ENCODE measurements around the gene IL18BP.

IL18BP gene

DNA sequence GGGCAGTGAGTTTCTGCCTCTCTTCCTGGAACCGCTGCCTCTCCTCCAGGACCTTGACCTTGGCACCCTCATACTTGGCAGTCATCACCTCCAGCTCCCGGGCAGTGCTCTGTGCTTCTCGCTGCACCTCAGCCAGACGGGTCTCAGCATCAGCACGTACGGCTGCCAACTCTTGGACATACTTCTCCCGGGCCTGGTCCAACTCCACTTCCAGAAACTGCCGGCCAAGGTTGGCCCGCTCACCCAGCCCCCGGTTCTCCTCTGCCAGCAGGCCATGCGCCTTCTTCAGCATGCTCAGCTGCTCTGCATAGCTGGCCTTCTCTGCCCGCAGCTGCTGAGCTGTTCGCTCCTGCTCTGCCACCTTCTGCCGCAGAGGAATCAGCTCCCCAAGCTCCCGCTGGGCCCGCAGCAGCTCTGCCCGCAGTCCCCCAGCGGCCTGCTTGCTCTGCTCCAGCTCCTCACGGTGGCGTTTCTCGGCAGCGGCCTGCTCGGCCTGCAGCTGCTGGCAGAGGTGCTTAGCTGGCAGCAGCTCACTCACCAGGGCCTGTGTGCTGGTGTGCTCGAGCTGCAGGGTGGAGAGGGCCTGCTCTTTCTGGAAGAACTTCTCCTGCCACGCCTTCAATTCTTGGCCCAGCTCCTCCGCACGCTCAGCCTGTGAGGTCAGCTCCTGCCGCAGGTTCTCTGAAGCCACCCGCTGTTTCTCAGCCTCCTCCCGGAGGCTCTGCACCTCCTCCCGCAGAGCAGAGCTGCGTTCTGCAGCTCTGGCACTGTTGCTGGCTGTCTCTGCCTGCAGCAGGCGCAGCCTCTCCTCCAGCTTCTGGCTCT is 14.4 kb downstream of the IL18BP start:
- no peak for DNase-seq
- TF ChIP-seq GATA1 (IDR thresholded peaks at IDR 0.05; ENCODE audit: low read depth, low read length) (no peak), POLR2A (IDR thresholded peaks at IDR 0.05; ENCODE audit: low read length) (no peak)

- DNase-seq = no peak
- TF ChIP-seq POLR2A (IDR thresholded peaks at IDR 0.05; ENCODE audit: low read length) (no peak), GATA1 (IDR thresholded peaks at IDR 0.05; ENCODE audit: low read depth, low read length) (no peak)
Measured at GRCh38 chr11:72013765-72014711, 15.3 kb downstream of the IL18BP start.

- DNase-seq = no peak
- TF ChIP-seq GATA1 (IDR thresholded peaks at IDR 0.05; ENCODE audit: low read depth, low read length) (no peak), POLR2A (IDR thresholded peaks at IDR 0.05; ENCODE audit: low read length) (no peak)
Measured at GRCh38 chr11:72014761-72015320, 16.1 kb downstream of the IL18BP start.

DNA sequence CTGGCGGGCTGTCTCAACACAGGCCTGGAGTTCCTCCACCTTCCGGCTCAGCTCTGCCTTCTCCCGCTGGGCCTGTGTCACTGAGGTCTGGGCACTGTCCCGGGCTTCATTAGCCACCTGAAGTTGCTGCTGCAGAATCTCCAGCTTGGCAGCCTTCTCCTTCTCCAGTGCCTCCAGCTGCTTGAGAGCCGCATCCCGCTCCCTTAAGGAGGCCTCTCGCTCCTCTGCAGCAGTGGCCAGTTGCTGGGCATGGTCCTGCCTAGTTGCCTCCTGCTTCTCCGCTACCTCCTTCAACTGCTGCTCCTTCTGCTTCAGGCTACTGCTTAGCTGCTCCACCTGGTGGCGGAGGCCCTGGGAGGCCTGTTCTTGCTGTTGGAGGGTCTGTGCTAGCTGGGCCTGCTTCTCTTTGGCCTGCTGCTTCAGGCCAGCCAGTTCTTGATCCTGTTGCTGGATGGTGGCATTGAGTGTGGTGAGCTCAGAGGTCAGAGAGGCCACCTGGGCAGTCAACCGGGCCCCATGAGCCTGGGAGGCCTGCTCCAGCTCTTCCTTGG is 16.9 kb downstream of the IL18BP start:
- DNase-seq = peak; percentile 42 to 57
- no peak for TF ChIP-seq GATA1 (IDR thresholded peaks at IDR 0.05; ENCODE audit: low read depth, low read length)
- no peak for TF ChIP-seq POLR2A (IDR thresholded peaks at IDR 0.05; ENCODE audit: low read length)

DNA sequence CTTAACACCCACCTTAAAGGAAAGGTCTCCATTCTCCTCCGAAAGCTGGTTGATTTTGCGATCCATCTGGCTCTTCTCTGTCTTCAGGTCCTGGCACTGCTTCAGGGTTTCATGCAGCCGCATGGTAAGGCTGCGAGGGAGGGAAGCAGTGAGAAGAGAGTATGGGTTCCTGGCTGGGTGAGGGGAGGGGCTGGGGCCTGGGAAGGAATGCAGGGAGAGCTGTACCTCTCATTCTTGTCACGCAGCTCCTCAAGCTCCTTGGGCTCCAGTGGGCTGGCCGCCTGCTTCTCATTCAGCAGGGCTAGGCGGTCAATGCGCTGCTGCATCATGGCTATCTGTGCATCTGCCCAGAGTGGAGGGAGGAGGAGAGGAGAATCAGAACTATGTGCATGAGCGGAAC is 19.5 kb downstream of the IL18BP start:
- DNase-seq = no peak
- no peak for TF ChIP-seq POLR2A (IDR thresholded peaks at IDR 0.05; ENCODE audit: low read length)
- TF ChIP-seq GATA1 (IDR thresholded peaks at IDR 0.05; ENCODE audit: low read depth, low read length) = no peak

DNA sequence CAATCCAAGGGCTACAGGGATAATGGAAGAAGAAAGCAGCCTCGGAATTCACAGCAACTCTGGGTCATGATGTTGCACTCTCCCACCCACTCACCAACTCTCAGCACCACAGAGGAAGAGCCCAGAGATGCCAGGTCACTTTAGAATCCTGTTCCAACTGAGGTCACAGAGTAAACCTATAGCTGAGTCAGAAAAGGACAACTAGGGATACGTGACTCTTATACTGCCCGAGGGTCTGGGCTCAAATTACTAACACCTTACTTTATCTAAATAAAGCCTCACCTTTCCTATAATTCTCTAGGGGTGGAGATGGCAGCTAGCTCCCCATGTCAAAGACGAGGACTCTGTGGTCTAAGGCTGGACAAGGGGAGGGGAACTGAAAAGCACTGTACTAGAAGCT is 24.6 kb downstream of the IL18BP start:
- no peak for DNase-seq
- TF ChIP-seq GATA1 (IDR thresholded peaks at IDR 0.05; ENCODE audit: low read depth, low read length) (no peak), POLR2A (IDR thresholded peaks at IDR 0.05; ENCODE audit: low read length) (no peak)

DNA sequence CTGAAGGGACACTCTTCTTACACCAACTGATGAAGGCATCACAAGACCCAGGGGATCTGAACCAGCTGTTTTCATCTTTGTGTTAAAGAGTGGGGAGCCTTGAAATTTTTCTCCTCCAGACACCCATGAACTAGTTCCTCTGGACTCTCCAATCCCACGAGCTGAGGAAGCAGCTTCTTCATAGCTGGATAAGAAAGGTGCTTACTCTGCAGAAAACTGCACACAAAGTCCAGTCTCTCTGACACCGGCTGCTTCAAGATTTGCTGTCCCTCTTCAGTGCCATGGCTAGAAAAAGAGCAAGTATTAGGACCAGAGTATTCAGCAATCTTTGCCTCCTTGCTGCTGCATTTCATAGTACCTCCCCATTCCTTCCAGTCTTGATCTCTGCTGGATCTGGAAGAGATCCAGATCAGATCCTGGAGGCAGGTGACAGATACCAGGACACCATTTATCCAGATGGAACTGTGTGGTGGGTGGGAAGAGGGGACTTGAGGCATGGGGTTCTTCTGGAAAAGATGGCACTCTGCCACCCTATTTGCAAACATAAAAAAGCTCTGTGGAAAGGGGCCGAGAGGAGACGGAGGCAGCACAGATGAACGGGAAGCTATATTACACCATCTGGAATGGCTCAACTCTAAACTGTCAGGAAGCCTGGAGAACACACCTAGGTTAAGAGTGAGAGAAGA is 25.5 kb downstream of the IL18BP start:
- no peak for DNase-seq
- no peak for TF ChIP-seq POLR2A (IDR thresholded peaks at IDR 0.05; ENCODE audit: low read length)
- no peak for TF ChIP-seq GATA1 (IDR thresholded peaks at IDR 0.05; ENCODE audit: low read depth, low read length)

DNA sequence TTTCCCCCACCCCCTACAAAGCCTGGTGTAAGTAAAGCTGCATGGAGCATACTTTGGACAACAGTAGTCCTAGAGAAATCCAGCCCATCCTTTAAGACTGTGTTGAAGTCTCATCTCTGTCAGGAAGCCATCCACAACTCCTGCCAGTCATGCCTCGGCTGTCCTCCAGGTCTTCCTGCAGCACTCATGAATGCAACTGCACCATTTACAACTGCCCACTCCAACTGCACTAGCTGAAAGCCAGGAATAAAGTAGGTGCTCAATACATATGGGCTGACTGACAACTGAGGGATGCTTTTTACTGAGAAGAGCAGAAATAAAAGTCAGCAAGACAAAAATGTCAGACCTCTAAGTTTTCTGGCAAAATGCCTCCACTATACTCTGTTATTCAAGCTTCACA is 27.4 kb downstream of the IL18BP start:
- DNase-seq = no peak

DNA sequence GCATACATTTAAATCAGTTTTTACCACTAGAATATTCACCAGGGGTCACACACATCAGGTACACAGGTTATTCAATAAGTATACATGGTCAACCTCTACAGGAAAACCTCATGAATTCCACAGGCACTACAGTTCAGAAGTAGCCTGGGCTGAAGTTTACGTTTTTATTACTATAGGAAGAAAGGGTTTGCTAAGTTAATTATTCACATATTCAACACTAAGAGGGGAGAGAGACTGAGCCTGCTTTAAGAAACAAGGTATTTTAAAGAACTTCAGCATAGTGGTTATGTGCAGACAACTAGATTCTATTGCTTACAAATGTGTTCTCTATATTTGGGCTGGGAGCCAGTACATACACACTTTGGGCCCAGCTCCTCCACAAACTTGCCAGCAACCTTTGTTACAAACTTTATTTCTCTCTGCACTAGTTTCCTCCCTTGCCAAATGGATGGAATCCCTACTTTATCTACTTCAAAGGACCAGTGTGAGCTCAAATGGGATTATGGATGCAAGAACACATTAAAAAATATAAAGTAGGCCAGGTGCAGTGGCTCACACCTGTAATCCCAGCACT is 31.9 kb downstream of the IL18BP start:
- TF ChIP-seq POLR2A (IDR thresholded peaks at IDR 0.05; ENCODE audit: low read length) (no peak), GATA1 (IDR thresholded peaks at IDR 0.05; ENCODE audit: low read depth, low read length) (no peak)
- no peak for DNase-seq

More for the DNA sequence above, 27.4 kb downstream of the IL18BP start:
- no peak for TF ChIP-seq POLR2A (IDR thresholded peaks at IDR 0.05; ENCODE audit: low read length)
- TF ChIP-seq GATA1 (IDR thresholded peaks at IDR 0.05; ENCODE audit: low read depth, low read length) = no peak

- no peak for DNase-seq
Measured at GRCh38 chr11:72036687-72037086, 38.0 kb downstream of the IL18BP start.

DNA sequence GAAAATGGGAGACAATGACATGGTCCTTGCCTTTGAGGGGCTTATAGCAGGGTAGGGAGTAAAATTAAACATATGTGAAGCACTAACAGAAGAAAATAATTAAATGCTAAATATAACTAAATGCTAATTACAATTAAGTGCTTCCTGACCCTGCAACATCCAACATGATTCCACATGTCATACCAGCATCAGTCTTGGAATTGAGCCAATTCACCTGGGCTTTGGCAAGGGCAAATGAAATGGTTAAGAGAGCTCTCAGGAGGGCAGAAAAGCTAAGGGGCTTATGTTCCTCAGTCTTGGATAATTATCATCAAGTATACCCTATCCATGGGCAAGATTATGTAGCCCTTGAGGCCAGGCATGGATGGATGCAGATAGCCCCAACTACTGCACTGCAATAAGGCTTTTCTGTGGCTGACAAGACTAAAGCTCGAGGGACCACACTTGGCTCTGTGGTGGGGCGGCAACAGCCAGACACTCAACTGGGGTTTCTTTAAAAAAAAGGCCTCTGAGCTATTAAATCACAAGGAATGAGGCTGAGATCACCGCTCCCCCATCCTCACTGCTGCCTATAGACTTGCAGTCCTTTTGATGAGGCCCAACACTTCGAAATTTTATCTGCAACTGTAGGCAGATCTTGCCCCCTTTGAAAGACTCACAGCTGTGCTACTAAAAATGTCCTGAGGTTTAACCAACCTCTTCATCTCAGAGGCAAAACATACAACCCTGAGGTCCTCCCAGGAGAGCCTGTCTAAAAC is 39.0 kb downstream of the IL18BP start:
- TF ChIP-seq GATA1 (IDR thresholded peaks at IDR 0.05; ENCODE audit: low read depth, low read length) (no peak), POLR2A (IDR thresholded peaks at IDR 0.05; ENCODE audit: low read length) (no peak)

More at GRCh38 chr11:72036687-72037086, 38.0 kb downstream of the IL18BP start:
- TF ChIP-seq GATA1 (IDR thresholded peaks at IDR 0.05; ENCODE audit: low read depth, low read length) (no peak), POLR2A (IDR thresholded peaks at IDR 0.05; ENCODE audit: low read length) (no peak)

GRCh38 chr11:72038491-72038890 is 39.8 kb downstream of the IL18BP start:
- DNase-seq = peak in 1 of 2 experiments; percentile 51
- TF ChIP-seq GATA1 (IDR thresholded peaks at IDR 0.05; ENCODE audit: low read depth, low read length) = no peak
- TF ChIP-seq POLR2A (IDR thresholded peaks at IDR 0.05; ENCODE audit: low read length) = no peak

More for the DNA sequence above, 39.0 kb downstream of the IL18BP start:
- no peak for DNase-seq
